ENCODE measurements around the gene IL25. TPM values are rescaled to one million over a fixed set of nuclear protein-coding genes. Genes with fewer than 3 reads are reported as not detected.

The IL25 gene
- polyA plus RNA-seq, 3 donors: not detected

DNA sequence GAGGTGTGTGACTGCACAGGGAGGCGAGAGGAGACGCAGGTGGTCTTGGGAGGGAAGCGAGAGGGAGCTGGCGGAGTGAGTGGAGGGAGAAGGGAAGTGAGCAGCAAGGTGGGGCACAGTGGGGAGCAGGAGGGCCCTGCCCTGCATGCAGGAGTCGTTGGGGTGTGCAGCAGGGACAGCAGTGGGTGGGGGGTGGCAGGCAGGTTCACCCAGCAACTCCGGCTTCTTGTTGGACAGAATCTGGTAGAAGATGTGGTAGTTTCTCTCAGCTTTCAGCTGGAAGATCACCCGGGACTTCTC lies 30.5 kb downstream of the IL25 start:
- no peaks in the 10 kb centered on the region for H3K9me3 Mint-ChIP-seq
- TF ChIP-seq, protein P1, sequence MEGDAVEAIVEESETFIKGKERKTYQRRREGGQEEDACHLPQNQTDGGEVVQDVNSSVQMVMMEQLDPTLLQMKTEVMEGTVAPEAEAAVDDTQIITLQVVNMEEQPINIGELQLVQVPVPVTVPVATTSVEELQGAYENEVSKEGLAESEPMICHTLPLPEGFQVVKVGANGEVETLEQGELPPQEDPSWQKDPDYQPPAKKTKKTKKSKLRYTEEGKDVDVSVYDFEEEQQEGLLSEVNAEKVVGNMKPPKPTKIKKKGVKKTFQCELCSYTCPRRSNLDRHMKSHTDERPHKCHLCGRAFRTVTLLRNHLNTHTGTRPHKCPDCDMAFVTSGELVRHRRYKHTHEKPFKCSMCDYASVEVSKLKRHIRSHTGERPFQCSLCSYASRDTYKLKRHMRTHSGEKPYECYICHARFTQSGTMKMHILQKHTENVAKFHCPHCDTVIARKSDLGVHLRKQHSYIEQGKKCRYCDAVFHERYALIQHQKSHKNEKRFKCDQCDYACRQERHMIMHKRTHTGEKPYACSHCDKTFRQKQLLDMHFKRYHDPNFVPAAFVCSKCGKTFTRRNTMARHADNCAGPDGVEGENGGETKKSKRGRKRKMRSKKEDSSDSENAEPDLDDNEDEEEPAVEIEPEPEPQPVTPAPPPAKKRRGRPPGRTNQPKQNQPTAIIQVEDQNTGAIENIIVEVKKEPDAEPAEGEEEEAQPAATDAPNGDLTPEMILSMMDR (IDR thresholded peaks at IDR 0.05): no peak
- H3K4me1 Mint-ChIP-seq: peaks cover 19% of the 10 kb centered on the region
- Histone ChIP-seq H4K20me1 (ENCODE audit: insufficient read depth, low read length) (no peaks in the 10 kb centered on the region), H3K4me1 (ENCODE audit: control insufficient read depth in 1 of 2, insufficient read depth in 2 of 2, low read length in 2 of 2) (peaks cover 5 to 7% of the 10 kb centered on the region in 2 donors), H3K4me2 (replicated peaks; ENCODE audit: extremely low read depth, low read length, poor library complexity, severe bottlenecking) (no peak overlapping the region), H3K4me3 (replicated peaks in 1 of 3; ENCODE audit: low read depth in 2 of 3, low read length in 3 of 3) (no peak overlapping the region), H3K36me3 (replicated peaks in 1 of 2; ENCODE audit: control insufficient read depth in 1 of 2, insufficient read depth in 2 of 2, low read length in 2 of 2) (no peaks in the 10 kb centered on the region), H3K9me3 (replicated peaks in 1 of 2; ENCODE audit: control insufficient read depth in 1 of 2, insufficient read depth in 1 of 2, low read length in 2 of 2) (no peaks in the 10 kb centered on the region), H3K79me2 (ENCODE audit: insufficient read depth, low read length) (no peaks in the 10 kb centered on the region), H3K27ac (ENCODE audit: low read depth in 1 of 2, low read length in 2 of 2) (no peak overlapping the region), H3K27me3 (ENCODE audit: control insufficient read depth in 2 of 2, insufficient read depth in 2 of 2, low read length in 2 of 2) (no peaks in the 10 kb centered on the region), H2AFZ (ENCODE audit: insufficient read depth, low read depth, low read length, poor library complexity, severe bottlenecking) (no peak overlapping the region), H3K9ac (ENCODE audit: insufficient read depth, low read length, poor library complexity, severe bottlenecking) (no peak overlapping the region)
- intact Hi-C loops (cut with micrococcal nuclease): no loop called here
- no peak overlapping the region for H3K4me3 Mint-ChIP-seq
- peaks cover 3 to 16% (median 5%) of the 10 kb centered on the region in 3 donors for H3K27me3 Mint-ChIP-seq (ENCODE audit: low read depth in 3 of 3)
- no peaks in the 10 kb centered on the region for H3K36me3 Mint-ChIP-seq
- WGBS (ENCODE audit: insufficient coverage): 49% methylated on average over 7 of the region's 7 CpGs
- DNase-seq: no peak
- H3K27ac Mint-ChIP-seq: no peak overlapping the region

DNA sequence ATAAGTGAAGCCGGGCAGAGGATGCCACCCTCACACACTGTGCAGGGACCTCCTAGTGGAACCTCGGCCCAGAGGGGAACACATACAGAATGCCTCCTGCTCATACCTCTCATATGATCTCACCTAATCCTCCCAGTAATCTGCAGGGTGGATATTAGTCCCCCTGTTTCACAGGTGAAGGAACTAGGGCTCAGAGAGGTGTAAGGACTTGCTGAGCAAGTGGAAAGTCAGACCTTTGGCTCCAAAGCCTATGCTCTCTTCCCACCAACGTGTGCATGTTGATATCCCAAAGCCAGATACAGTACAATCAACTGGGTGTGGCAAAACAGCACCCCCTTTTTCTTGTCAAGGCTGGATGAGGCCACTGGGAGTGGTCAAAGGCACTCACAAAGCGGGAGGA lies 31.3 kb downstream of the IL25 start:
- no peaks in the 10 kb centered on the region for H3K79me2 ChIP-seq (ENCODE audit: insufficient read depth, low read length)
- no peaks in the 10 kb centered on the region for H4K20me1 ChIP-seq (ENCODE audit: insufficient read depth, low read length)
- no peaks in the 10 kb centered on the region for H3K36me3 Mint-ChIP-seq
- H3K4me1 Mint-ChIP-seq: peaks cover 19% of the 10 kb centered on the region
- no peak overlapping the region for H3K4me3 Mint-ChIP-seq
- no peak overlapping the region for H3K27ac Mint-ChIP-seq
- 90% methylated on average over 2 of the region's 4 CpGs for WGBS (ENCODE audit: insufficient coverage)
- DNase-seq: no peak
- intact Hi-C loops (cut with micrococcal nuclease): no loop called here
- no peaks in the 10 kb centered on the region for H3K27me3 ChIP-seq (ENCODE audit: control insufficient read depth in 2 of 2, insufficient read depth in 2 of 2, low read length in 2 of 2)
- no peaks in the 10 kb centered on the region for H3K9me3 ChIP-seq (replicated peaks in 1 of 2; ENCODE audit: control insufficient read depth in 1 of 2, insufficient read depth in 1 of 2, low read length in 2 of 2)
- no peaks in the 10 kb centered on the region for H3K36me3 ChIP-seq (replicated peaks in 1 of 2; ENCODE audit: control insufficient read depth in 1 of 2, insufficient read depth in 2 of 2, low read length in 2 of 2)
- H3K9ac ChIP-seq (ENCODE audit: insufficient read depth, low read length, poor library complexity, severe bottlenecking): no peak overlapping the region
- TF ChIP-seq, protein P1 (IDR thresholded peaks at IDR 0.05): no peak
- H3K4me2 ChIP-seq (replicated peaks; ENCODE audit: extremely low read depth, low read length, poor library complexity, severe bottlenecking): no peak overlapping the region
- no peak overlapping the region for H2AFZ ChIP-seq (ENCODE audit: insufficient read depth, low read depth, low read length, poor library complexity, severe bottlenecking)
- H3K27me3 Mint-ChIP-seq (ENCODE audit: low read depth in 3 of 3): peaks cover 3 to 19% (median 5%) of the 10 kb centered on the region in 3 donors
- no peak overlapping the region for H3K4me3 ChIP-seq (replicated peaks in 1 of 3; ENCODE audit: low read depth in 2 of 3, low read length in 3 of 3)
- H3K4me1 ChIP-seq (ENCODE audit: control insufficient read depth in 1 of 2, insufficient read depth in 2 of 2, low read length in 2 of 2): peaks cover 5 to 7% of the 10 kb centered on the region in 2 donors
- no peaks in the 10 kb centered on the region for H3K9me3 Mint-ChIP-seq
- H3K27ac ChIP-seq (ENCODE audit: low read depth in 1 of 2, low read length in 2 of 2): no peak overlapping the region
